Measurements from ENCODE around the gene MKRN2. TPM values are rescaled to one million over a fixed set of nuclear protein-coding genes. Genes with fewer than 3 reads are reported as not detected.

Gene MKRN2
- total and polyA plus RNA-seq, 2 of the 13 experiments (the other 11 are each of a cell fraction or from before 2014, with no cell fraction given) = 25.5 to 34.3 TPM

DNA sequence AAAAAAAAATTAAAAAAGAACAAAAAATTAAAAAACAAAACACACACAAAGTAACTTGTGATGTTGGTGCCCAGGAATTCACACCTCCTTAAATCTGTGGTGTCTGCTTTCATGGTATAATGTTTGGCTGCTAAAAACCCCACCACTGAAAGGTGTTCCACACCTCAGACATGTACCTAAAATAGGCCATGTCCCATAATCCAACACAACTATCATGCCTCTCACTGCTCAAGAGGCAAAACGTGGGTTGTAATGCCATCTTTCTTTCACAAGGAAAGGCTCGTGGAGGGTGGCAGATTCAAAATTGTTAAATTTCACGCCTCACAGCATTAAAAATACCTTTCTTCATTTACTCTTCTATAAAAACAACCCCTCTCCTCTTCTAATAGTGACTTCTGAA lies 29.5 kb downstream of the MKRN2 start:
- Histone ChIP-seq H3K4me1 (ENCODE audit: insufficient read depth, low read length) (no peaks in the 10 kb centered on the region), H3K4me2 (ENCODE audit: low read depth, low read length) (no peak overlapping the region), H2AFZ (ENCODE audit: low read length) (no peak overlapping the region), H3K4me3 (replicated peaks in 1 of 3; ENCODE audit: insufficient read depth in 1 of 3, low read depth in 2 of 3, low read length in 3 of 3) (no peak overlapping the region), H4K20me1 (ENCODE audit: insufficient read depth, low read length) (0 out of 2 replicates have a peak, but pooled peaks cover 4% of the 10 kb centered on the region), H3K79me2 (ENCODE audit: insufficient read depth, low read length) (no peaks in the 10 kb centered on the region), H3K9me3 (ENCODE audit: low read length) (no peaks in the 10 kb centered on the region), H3K36me3 (replicated peaks in 1 of 2; ENCODE audit: control insufficient read depth in 1 of 2, insufficient read depth in 2 of 2, low read length in 2 of 2) (peaks cover 48 to 87% of the 10 kb centered on the region in 2 experiments), H3K27me3 (ENCODE audit: control insufficient read depth in 1 of 2, insufficient read depth in 2 of 2, low read length in 2 of 2) (no peaks in the 10 kb centered on the region), H3K27ac (ENCODE audit: extremely low read length, insufficient read depth, low read length) (no peak overlapping the region), H3K9ac (ENCODE audit: insufficient read depth, low read depth, low read length) (no peak overlapping the region)
- intact Hi-C loops (cut with micrococcal nuclease; ENCODE audit: unreplicated experiment) = no loop called here
- ATAC-seq (no peak), FAIRE-seq (no peak), DNase-seq (ENCODE audit: low spot score) (no peak)
- in situ Hi-C loops (cut with HindIII; ENCODE audit: extremely low pct_ligation_motif_present, low pct_unique_long_range_greater_than_20kb) = no loop called here
- 90% methylated on average over 3 of the region's 3 CpGs for WGBS (ENCODE audit: low lambda C conversion rate)
- CTCF ChIA-PET (ENCODE audit: low intra/inter-chr PET ratio, low total read pairs) = no interaction called here
- BruUV-seq (replicated peaks) = TSS peak; percentile 23
- TF ChIP-seq, protein P1, sequence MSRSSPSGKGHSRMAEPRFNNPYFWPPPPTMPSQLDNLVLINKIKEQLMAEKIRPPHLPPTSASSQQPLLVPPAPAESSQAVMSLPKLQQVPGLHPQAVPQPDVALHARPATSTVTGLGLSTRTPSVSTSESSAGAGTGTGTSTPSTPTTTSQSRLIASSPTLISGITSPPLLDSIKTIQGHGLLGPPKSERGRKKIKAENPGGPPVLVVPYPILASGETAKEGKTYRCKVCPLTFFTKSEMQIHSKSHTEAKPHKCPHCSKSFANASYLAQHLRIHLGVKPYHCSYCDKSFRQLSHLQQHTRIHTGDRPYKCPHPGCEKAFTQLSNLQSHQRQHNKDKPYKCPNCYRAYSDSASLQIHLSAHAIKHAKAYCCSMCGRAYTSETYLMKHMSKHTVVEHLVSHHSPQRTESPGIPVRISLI (CRISPR knock-in tag; IDR thresholded peaks at IDR 0.05; ENCODE audit: borderline replicate concordance) = no peak
- TF ChIP-seq POLR2AphosphoS5 (IDR thresholded peaks at IDR 0.05; ENCODE audit: low read depth, low read length) (0 out of 2 replicates have a peak, but pooled peaks have one; percentile 42), RCOR2 (CRISPR knock-in tag; IDR thresholded peaks at IDR 0.05) (no peak), RNF2 (conservative IDR thresholded peaks at IDR 0.05; ENCODE audit: low read depth) (no peak)
- POLR2A ChIA-PET = no interaction called here

- Histone ChIP-seq H2AFZ (ENCODE audit: low read length) (no peak overlapping the region), H3K4me3 (replicated peaks in 1 of 3; ENCODE audit: insufficient read depth in 1 of 3, low read depth in 2 of 3, low read length in 3 of 3) (no peak overlapping the region), H3K4me1 (ENCODE audit: insufficient read depth, low read length) (no peaks in the 10 kb centered on the region), H3K9me3 (ENCODE audit: low read length) (no peaks in the 10 kb centered on the region), H3K4me2 (ENCODE audit: low read depth, low read length) (no peak overlapping the region), H3K36me3 (replicated peaks in 1 of 2; ENCODE audit: control insufficient read depth in 1 of 2, insufficient read depth in 2 of 2, low read length in 2 of 2) (peaks cover 43 to 81% of the 10 kb centered on the region in 2 experiments), H3K9ac (ENCODE audit: insufficient read depth, low read depth, low read length) (no peak overlapping the region), H3K27me3 (ENCODE audit: control insufficient read depth in 1 of 2, insufficient read depth in 2 of 2, low read length in 2 of 2) (no peaks in the 10 kb centered on the region), H4K20me1 (ENCODE audit: insufficient read depth, low read length) (0 out of 2 replicates have a peak, but pooled peaks cover 4% of the 10 kb centered on the region), H3K27ac (ENCODE audit: extremely low read length, insufficient read depth, low read length) (no peak overlapping the region), H3K79me2 (ENCODE audit: insufficient read depth, low read length) (no peaks in the 10 kb centered on the region)
- no TSS peak for BruUV-seq (replicated peaks)
- intact Hi-C loops (cut with micrococcal nuclease; ENCODE audit: unreplicated experiment) (no loop called here), in situ Hi-C loops (cut with HindIII; ENCODE audit: extremely low pct_ligation_motif_present, low pct_unique_long_range_greater_than_20kb) (no loop called here)
- FAIRE-seq = no peak
- 82% methylated on average over 7 of the region's 7 CpGs for WGBS (ENCODE audit: low lambda C conversion rate)
- CTCF ChIA-PET (ENCODE audit: low intra/inter-chr PET ratio, low total read pairs) = no interaction called here
- DNase-seq (ENCODE audit: low spot score) = no peak
- no peak for ATAC-seq
- POLR2A ChIA-PET = no interaction called here
- no peak for TF ChIP-seq ZNF7 (CRISPR knock-in tag; IDR thresholded peaks at IDR 0.05)
- TF ChIP-seq, protein P2, sequence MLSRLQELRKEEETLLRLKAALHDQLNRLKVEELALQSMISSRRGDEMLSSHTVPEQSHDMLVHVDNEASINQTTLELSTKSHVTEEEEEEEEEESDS (CRISPR knock-in tag; IDR thresholded peaks at IDR 0.05; ENCODE audit: borderline replicate concordance) = no peak
- TF ChIP-seq PRPF4 (IDR thresholded peaks at IDR 0.05; ENCODE audit: low read depth, low read length, poor library complexity, severe bottlenecking) = no peak
- no peak for TF ChIP-seq RFXANK (CRISPR knock-in tag; IDR thresholded peaks at IDR 0.05)
- TF ChIP-seq ZBTB7A (CRISPR knock-in tag; IDR thresholded peaks at IDR 0.05) = no peak
- TF ChIP-seq ZNF207 (IDR thresholded peaks at IDR 0.05; ENCODE audit: borderline replicate concordance) = no peak
- no peak for TF ChIP-seq TBX3 (IDR thresholded peaks at IDR 0.05; ENCODE audit: borderline replicate concordance)
- TF ChIP-seq JUND (CRISPR knock-in tag; IDR thresholded peaks at IDR 0.05) = no peak
- TF ChIP-seq ZNF451 (CRISPR knock-in tag; IDR thresholded peaks at IDR 0.05) = no peak
Observed at GRCh38 chr3:12588039-12589009, 31.4 kb downstream of the MKRN2 start.
